DMS53 treated with DMSO at 0.1 percent for 48 hours (cell line): ENCODE data around the gene MEGF6.

ENCODE experiments used
- DNase-seq: peaks from one replicate; lab custom pipeline; 2025; ENCODE audit not compliant: unreplicated experiment; lab: John Stamatoyannopoulos, UW

The MEGF6 gene

DNA sequence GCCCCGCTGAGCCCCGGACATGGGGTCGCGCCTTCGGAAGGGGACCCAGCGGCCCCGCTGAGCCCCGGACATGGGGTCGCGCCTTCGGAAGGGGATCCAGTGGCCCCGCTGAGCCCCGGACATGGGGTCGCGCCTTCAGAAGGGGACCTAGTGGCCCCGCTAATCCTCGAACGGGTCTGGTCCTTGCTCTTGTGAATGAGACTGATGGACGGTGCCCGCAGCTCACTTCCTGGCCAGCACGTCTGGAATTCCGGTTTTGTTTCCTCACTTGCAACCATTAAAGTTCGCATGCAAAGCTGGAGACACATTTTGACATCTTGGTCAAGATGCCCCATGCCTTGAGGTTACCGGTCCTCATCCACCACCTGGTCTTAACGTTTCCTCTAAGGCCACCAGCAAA, 33.0 kb upstream of the MEGF6 start:
- DNase-seq = no peak

DNA sequence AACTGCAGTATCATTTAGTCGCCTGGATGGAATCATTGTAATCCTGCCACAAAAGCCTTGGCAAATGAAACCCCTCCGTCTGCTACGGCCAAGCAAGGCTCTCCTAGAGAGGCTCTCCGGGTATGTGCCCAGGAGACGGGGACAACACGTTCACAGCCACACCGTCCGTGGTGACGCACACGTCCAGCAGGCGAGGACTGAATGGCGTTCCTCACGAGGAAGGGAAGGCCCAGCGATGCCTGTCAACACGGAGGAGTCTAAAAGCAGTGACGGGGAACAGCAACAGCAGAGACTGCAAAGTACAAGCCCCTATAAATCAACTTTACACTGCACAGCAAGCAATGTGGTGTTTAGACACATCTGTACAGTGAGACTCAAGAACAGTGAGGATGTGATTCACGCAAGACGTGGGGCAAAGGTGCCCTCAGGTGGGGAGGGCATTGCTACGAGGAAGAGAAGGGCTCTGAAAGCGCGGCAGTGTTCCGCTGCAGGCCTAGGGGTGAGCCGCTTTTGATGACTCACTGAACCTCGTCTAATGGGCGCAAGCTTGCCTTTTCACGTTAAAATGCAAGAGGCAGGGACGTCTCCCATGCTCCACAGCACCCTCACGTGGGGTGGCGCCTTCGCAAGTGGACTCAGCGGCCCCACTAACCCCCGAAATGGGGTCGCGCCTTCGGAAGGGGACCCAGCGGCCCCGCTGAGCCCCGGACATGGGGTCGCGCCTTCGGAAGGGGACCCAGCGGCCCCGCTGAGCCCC, 31.8 kb upstream of the MEGF6 start:
- no peak for DNase-seq

DNA sequence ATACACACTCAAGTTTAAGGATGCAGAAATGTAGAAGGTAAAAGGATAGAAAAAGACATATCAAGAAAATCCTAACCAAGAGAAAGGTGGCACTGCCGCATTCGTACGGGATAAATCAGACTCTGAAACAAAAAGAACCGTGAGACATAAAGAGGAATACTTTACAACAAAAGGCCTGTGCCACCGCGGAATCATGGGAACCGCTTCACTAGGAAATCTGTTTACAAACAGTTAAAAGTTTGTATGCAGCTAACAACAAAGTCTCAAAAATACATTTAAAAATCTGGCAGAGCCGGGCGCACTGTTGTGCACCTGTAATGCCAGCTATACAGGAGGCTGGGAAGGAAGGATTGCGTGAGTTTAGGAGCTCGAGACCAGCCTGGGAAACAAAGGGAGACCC, 30.5 kb upstream of the MEGF6 start:
- DNase-seq = no peak

DNA sequence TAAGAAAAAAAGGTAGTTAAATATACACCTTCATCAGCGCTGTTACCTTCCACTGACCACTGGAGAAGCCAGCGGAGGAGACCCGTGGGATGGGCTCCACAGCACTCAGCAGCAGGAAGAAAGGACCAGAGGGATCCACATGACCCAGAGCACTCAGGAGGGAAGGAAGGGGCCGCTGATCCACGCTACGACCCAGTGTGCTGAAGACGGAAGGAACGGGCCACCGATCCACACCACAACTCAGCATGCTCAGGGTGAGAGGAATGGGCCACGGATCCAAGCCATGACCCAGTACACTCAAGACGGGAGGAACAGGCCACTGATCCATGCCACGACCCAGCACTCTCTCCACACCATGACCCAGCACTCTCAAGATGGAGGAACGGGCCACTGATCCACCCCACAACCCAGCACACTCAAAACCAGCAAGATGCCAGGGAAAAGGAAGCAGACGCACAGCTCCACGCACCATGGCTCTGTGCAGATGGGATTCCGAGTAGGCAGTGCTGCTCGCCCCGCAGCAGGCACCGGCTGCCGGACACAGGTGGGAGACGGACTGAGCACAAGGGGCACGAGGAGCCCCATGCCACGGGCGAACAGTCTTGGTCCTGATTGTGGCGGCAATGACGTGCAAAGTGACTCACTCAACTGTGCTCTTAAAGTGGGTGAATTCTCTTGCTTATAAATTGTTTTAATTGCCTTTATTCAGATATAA, 29.9 kb upstream of the MEGF6 start:
- DNase-seq = no peak

DNA sequence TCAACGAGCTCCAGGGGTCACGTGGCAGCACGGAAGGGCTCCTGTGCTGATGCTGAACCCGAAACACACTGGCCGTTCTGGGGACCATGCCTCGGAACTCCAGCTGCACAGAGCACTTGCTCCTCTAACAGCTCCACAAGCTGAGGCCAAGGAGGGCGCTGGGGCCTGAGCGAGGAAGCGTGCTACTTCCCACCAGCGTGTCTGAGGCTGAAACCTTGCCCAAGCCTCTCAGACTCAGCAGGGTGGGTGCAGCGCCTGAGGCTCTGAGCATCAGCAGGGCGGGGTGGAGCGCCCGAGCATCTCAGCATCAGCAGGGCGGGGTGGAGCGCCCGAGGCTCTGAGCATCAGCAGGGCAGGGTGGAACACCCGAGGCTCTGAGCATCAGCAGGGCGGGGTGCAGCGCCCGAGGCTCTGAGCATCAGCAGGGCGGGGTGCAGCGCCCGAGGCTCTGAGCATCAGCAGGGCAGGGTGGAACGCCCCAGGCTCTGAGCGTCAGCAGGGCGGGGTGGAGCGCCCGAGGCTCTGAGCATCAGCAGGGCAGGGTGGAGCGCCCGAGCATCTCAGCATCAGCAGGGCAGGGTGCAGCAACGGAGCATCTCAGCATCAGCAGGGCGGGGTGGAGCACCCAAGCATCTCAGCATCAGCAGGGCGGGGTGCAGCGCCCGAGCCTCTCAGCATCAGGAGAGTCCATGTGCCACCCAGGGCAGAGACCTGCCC, 29.0 kb upstream of the MEGF6 start:
- no peak for DNase-seq

DNA sequence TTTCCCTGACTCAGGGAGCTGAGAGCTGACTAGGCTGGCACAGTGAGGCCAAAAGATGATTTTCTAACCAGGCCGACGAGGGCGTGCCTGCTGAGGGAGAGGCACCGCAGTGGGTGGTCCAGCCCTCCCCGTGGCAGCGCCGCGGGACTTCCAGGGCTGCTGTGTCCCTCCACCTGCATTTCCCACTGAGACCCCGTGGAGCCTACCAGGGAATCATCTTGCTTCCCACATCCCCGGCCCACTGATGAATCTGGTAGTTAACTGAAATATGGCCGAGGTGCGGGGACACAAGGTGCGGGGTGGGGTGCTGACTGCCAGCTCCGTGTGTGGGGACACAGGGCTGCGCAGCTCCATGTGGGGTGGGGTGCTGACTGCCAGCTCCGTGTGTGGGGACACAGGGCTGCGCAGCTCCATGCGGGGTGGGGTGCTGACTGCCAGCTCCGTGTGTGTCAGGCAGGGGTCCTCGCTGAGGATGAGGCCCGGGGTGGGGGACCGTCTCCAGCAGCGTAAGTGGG, 28.1 kb upstream of the MEGF6 start:
- DNase-seq = no peak

DNA sequence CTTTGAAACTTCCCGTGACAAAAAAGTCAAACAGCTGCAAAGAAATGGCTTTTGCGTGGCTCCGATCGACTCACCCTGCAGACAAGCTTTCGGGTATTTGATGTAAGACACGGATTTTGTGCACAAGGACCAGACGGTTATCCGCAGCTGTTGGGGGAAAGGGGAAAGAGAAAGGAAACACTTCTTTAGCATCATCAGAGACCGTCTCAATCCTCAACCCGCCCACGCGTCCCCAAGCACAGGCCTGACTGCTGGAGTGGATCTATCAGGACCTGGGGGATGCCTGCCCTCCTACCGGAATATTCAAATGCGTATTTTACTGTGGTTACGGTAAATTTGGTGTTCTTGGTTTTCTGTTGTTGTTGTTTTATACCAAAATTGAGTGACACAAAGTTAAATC, 27.4 kb upstream of the MEGF6 start:
- no peak for DNase-seq

DNA sequence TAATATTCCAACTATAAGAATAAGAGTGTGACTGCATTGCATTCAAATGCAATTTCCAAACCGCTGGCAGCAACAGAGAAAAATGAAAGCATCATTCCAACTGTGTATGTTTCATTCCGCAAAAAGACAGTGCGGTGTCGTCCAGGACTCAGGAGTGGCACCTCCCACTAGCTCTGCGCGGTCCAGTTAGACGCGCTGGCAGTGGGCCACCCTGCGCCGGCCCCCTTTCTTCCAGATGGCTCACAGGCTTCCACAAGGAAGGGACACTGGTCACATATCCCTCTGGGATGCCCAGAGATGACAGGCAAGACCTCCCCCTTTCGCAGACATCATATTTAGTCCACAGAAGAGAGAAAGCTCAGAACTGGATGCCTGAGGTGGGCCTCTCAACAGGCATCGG, 26.7 kb upstream of the MEGF6 start:
- DNase-seq = no peak

DNA sequence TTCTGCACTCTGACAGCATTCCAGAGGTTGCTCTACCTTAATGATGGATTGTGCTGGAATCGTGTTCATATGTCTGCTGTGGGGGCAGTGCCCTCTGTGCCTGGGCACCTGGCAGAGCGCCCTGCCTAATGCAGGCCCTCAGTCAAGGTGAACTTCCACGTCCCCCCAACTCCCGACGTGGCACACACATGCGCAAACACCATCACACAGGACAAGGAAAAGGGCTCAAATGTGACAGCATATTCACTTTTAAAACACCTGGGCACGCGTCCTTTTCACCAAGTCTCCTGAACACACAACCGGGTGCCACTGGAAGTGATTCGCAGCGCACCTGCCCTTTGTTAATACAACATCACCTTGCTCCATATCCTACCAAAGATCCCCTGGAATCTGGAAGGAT, 25.2 kb upstream of the MEGF6 start:
- DNase-seq = no peak

DNA sequence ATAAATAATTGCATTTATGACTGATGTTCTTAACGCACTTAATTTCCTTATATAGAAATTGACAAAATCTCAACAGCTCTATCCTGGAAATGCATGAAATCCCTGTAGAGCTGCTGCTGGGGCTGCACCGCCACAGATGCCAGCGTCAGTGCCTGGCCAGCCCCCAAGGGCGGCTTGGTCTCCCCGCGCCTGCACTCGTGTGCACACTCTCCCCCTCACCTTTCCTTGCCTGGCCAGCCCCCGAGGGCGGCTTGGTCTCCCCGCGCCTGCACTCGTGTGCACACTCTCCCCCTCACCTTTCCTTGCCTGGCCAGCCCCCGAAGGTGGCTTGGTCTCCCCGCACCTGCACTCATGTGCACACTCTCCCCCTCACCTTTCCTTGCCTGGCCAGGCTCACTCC, 24.8 kb upstream of the MEGF6 start:
- no peak for DNase-seq

DNA sequence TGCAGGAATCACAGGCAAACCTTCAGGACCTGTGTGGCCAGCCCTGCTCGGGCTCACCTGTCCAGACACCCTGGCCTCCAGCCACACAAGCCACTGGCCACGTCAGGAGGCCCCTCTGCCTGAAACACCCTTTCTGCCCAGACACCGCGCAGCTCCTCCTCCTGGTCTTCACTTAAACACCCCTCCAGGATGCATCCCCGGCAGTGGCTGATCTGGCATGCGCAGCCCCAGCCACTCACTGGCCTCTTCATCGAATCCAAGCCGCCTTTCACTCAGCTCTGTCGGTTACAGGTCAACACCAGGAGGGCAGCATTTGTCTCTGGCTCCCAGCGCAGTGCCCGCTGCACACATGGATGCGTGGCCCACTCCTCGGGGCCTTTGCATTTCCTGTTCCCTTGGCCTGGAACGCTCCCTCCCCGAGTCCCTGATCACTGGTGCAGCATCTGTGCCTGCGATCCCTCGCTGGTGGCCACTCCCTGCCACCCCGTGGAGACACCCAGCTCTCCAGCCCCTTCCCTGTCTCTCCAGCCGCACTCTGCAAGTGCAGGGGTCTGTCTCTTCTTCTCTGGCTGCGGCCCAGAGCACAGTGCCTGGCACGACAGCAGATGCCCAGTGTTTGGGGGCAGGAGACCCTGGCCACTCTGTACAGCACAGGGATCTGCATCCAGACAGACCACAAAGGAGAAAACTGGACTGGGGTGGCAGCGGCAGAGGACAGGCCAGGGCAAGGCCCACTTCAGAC, 22.9 kb upstream of the MEGF6 start:
- no peak for DNase-seq

DNA sequence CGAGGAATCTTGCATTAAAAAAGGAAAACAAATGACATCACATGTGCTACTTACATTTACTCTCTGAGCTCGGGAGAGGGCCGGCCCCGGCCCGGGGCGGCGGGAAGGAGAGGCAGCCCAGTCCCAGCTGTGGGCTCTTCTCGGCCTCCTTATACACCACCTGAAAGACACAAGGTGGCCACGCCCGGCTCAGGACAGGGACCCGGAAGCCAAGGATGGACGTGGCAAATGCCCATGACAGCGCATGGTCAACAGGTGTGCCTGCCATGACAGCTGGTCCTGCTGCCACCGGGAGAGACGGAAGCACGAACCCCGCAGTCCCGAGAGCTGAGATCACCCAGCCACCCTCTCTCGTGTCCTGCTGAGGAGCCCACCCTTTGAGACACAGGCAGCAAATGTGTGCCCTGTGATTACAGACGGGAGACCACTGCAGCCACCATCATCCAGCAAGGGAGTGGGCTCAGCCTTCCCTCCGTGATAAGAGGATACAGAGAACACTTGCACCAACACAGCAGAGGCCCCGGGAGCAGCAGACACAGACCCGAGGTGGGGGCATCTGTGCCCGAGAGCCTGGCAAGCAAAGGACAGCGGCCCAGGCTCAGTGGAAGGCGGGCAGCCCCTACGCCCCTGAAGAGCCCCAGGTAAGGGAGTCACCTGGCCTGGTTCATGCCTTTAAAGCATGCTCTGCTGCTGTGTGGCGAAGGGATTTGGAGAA, 22.2 kb upstream of the MEGF6 start:
- no peak for DNase-seq

DNA sequence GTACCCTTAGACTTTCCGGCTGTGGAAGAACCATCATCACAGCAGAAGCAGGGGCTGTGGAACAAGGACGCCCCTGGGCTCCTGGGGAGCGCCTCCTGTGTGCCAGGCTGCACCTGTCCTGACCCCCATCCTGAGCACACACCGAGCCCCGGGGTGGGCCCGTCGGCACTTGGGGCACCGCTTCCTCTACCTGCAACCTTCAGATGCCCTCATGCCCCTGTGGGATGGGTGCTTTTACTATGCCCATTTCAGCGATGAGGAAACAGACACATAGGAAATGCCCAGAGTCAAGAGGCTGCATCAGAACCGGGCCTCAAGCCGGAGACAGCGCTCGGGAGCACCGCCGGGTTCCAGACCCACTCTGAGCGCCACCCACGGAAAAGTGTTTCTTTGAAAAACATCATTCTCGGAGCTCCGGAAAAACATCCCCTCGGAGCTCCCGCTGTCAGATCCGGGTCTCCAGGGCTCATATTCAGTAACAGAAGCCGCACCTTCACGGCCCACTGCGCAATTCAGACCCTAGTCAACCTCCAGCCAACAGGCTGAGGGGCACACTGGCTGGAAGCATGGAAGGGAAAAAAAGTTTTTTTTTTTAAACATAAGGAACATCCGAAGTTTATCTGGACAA, 21.5 kb upstream of the MEGF6 start:
- DNase-seq = no peak

DNA sequence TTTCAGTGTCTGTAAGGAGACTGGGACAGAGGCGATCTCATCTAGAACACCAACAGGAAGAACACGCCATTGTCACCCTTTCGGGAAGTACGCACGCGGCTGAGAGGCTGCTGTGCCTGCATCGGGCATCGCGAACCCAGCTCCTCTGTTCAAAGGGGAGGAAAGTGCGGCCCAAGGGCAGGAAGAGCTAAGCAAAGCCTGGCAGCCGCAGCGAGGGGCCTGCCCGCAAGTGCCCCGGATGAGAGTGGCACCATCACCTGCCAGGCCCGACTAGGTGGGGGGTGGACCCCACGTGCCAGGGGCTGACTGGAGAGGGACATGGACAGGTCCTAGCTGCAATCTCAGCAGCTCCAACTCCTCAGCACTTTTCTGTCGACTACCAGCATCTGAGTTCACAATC, 21.0 kb upstream of the MEGF6 start:
- no peak for DNase-seq

DNA sequence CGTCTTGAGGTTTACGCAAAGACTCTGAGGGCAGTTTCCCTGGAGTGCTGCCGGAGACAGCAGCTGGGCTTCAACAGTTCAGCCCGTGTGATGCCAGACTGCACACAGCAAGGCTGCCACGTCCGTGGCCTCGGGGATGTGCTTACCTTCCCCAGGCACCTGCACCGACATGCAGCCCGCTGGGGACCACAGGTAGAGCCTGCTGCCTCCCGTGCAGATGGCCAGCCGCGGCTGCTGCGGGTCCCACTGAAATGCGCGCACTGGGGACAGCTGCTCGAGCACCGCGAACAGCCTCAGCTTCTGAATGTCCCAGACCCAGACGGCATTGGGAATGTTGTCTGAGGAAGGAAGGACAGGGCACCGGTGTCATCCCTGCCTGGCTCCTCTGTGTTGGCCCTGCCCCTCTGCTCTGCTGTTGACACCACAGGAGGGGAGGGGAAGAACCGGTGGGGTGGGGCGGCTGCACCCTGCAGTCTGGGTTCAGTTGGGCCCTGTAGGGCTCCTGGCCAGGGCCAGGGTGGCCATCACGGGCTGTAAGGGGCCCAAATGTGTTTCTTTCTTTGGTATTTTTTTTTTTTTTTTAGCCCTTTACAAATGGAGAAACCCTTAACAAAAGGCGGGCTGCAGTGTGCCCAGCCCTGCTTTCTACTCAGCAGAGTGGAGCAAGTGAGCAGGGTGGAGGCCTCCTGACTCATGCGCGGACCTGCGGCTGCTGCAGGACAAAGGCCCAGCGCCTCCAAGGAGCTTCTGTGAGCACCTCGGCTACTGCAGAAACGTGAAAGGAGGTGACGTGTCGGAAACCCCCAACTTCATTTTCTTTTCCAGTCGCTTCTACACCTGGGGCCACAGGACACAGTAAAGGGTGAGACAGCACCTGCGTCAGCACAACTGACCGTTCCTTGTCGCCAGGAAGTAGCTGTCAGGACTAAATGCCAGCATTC, 20.3 kb upstream of the MEGF6 start:
- no peak for DNase-seq

DNA sequence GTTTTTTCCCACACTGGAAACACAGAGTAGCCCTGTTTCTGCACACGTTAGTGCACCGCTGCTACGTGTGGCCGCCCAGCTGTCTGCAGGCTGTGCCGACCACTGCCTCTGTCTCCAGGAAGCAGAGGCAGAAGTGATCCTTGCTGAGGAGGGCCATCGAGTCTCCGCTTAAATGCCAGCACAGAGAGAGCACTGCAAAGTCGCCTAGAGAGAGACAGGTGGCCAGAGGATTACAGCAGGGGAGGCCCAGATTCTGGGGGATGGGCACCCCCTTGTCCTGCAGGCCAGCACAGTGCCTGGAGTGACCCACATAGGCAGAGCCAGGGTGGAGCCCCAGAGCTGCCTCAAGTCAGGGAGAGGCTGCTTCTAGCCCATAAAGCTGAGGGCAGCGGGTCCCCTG, 19.6 kb upstream of the MEGF6 start:
- DNase-seq = no peak

DNA sequence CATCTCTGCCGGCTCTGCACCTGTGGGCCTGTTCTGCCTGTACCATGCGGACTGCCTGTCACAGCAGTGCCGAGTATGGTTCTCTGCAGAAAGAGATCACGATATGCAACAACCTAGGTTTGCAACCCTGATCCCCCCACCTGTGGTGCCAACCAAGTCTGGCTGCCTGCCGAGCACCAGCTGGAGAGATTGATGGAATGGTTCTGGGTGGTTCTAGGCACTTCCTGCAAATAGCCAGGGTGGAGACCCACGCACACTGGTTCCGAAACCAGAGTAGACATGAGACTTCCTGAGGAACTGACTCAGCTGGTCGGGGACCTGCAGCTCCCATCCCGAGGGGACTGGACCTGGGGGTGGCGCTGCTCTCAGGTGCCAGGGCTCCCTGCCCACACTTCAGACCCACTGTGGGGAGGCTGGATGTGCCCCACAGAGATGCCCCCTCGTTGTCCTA, 18.9 kb upstream of the MEGF6 start:
- DNase-seq = no peak

DNA sequence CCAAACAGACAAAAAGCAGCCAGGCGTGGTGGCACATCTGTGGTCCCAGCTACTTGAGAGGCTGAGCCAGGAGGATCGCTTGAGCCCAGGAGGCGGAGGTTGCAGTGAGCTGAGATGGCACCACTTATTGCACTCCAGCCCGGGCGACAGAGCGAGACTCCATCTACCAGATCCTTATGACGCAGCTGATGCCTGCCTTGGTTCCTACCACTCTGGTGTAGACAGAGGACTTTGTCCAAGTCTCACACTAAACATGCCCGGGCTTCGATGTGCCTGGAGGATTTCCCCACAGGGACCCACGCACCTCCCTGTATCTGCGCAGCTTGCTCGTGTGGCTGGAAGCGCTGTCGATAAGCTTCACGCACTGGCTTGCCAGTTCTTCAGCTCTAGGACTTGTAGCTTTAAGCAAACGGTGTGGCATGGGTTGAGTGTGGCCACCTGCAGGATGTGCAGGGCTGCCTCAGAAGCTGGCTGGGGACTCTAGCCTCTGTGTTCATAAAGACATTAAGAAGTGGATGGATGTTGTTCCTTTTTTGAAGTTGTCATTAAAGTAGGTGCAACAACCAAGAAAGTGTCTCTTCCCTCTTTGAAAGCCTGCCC, 18.4 kb upstream of the MEGF6 start:
- DNase-seq = no peak

DNA sequence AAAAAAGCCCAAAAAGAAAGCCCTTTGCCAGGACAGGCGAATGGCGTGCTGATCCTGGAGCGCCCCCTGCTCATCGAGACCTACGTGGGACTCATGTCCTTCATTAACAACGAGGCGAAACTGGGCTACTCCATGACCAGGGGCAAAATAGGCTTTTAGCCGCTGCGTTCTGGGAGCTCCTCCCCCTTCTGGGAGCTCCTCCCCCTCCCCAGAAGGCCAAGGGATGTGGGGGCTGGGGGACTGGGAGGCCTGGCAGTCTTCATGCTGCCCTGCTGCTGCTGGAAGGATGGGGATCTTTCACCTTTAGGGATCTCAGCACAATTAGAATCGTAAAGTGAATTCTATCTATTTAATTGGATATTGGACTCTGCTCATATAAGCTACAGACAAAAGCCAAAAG, 17.1 kb upstream of the MEGF6 start:
- DNase-seq = no peak
